Iris pigment epithelial cell (primary cell): ENCODE data around the gene SNRNP35.
"Not testable (repeated sequence)": the region's sequence is repeated elsewhere in the genome, so short reads cannot be mapped to it uniquely, and the experiment has no call there.

Experiments
- DNase-seq: peaks from one replicate; pipeline ENCODE4 v3.0.0-alpha.2; 2011; ENCODE audit warnings: low read depth

Gene SNRNP35

GRCh38 chr12:123489580-123489979 lies 31.6 kb downstream of the SNRNP35 start:
- DNase-seq: no peak

GRCh38 chr12:123490089-123490488 lies 32.1 kb downstream of the SNRNP35 start:
- DNase-seq: no peak

- no peak for DNase-seq
These were observed 33.1 kb downstream of the SNRNP35 start for GRCh38 chr12:123491056-123491455.

- DNase-seq: no peak
These were observed 33.5 kb downstream of the SNRNP35 start for GRCh38 chr12:123491481-123491880.

GRCh38 chr12:123492339-123493039 lies 34.5 kb downstream of the SNRNP35 start:
- DNase-seq: not testable (repeated sequence)

GRCh38 chr12:123494124-123494851 lies 36.3 kb downstream of the SNRNP35 start:
- no peak for DNase-seq

- no peak for DNase-seq
These were observed 39.1 kb downstream of the SNRNP35 start for GRCh38 chr12:123497065-123497464.

- DNase-seq: no peak
These were observed 40.3 kb downstream of the SNRNP35 start for GRCh38 chr12:123498126-123498825.

GRCh38 chr12:123499332-123499731 lies 41.4 kb downstream of the SNRNP35 start:
- DNase-seq: no peak

GRCh38 chr12:123502163-123502704 lies 44.3 kb downstream of the SNRNP35 start:
- DNase-seq: no peak

- no peak for DNase-seq
These were observed 48.3 kb downstream of the SNRNP35 start for GRCh38 chr12:123506059-123506842.

- no peak for DNase-seq
These were observed 48.9 kb downstream of the SNRNP35 start for GRCh38 chr12:123506843-123507236.

GRCh38 chr12:123512838-123513665 lies 55.1 kb downstream of the SNRNP35 start:
- DNase-seq: no peak

GRCh38 chr12:123513805-123514204 lies 55.9 kb downstream of the SNRNP35 start:
- no peak for DNase-seq

- not testable (repeated sequence) for DNase-seq
These were observed 56.8 kb downstream of the SNRNP35 start for GRCh38 chr12:123514582-123515221.

GRCh38 chr12:123516216-123516780 lies 58.4 kb downstream of the SNRNP35 start:
- DNase-seq: no peak
